GM10266 (cell line): ENCODE measurements around the gene TMUB2.
"Not testable (repeated sequence)": the region's sequence is repeated elsewhere in the genome, so short reads cannot be mapped to it uniquely, and the experiment has no call there.

Source experiments
- DNase-seq: peaks from one replicate; pipeline ENCODE4 v3.0.0; 2012; ENCODE audit errors: extremely low spot score
- CTCF ChIP-seq: IDR thresholded peaks from 2 replicates; pipeline ENCODE4 v1.5.1; 2012; ENCODE audit warnings: mild to moderate bottlenecking, low read depth; ENCODE audit not compliant: control insufficient read depth, insufficient read depth; ENCODE audit errors: missing control alignments

TMUB2 gene

GRCh38 chr17:44186307-44187130, at the start of gene TMUB2:
Gene TMUB2 (plus strand): TSS chr17:44186972. CDS start chr17:44187709, 737 bp downstream.
- DNase-seq: peak; percentile 100
- TF ChIP-seq CTCF: no peak

GRCh38 chr17:44137891-44138709, 48.7 kb upstream of the TMUB2 start:
- DNase-seq: peak; percentile 59

GRCh38 chr17:44143921-44144320, 42.9 kb upstream of the TMUB2 start:
- DNase-seq: not testable (repeated sequence)

More at GRCh38 chr17:44137891-44138709, 48.7 kb upstream of the TMUB2 start:
- TF ChIP-seq CTCF: no peak

GRCh38 chr17:44144966-44145739, 41.6 kb upstream of the TMUB2 start:
- no peak for TF ChIP-seq CTCF
- DNase-seq: no peak

- DNase-seq: no peak
- no peak for TF ChIP-seq CTCF
Observed at GRCh38 chr17:44146375-44147346, 40.1 kb upstream of the TMUB2 start.

- no peak for DNase-seq
- TF ChIP-seq CTCF: no peak
Observed at GRCh38 chr17:44147812-44148211, 39.0 kb upstream of the TMUB2 start.

- DNase-seq: not testable (repeated sequence)
Observed at GRCh38 chr17:44149066-44149465, 37.7 kb upstream of the TMUB2 start.
